Fibroblast of lung (primary cell): ENCODE results near the gene LRP1-AS. TPM values are rescaled to one million over a fixed set of nuclear protein-coding genes. Genes with fewer than 3 reads are reported as not detected.
A peak's percentile ranks its signal among the peaks of the same experiment; 100 is the strongest.

ENCODE experiments used
- DNase-seq, 2 donors: peaks; one replicate each; pipeline versions ENCODE4 v3.0.0 to v3.0.0-alpha.2; 2010; ENCODE audit warnings: low read depth in 2 of 2
- H2AFZ ChIP-seq: 2 replicates; pipeline ENCODE4 v1.5.1; 2012; ENCODE audit warnings: low read length, control low read depth, inconsistent platforms
- H3K27ac ChIP-seq: 2 replicates; pipeline ENCODE4 v1.5.1; 2011; ENCODE audit warnings: low read length, control low read depth; ENCODE audit not compliant: insufficient read depth
- H3K27me3 ChIP-seq: 2 replicates; pipeline ENCODE4 v1.5.1; 2011; ENCODE audit warnings: mild to moderate bottlenecking, low read length; ENCODE audit not compliant: control insufficient read depth, insufficient read depth
- H3K36me3 ChIP-seq: 2 replicates; pipeline ENCODE4 v1.5.1; 2011; ENCODE audit warnings: low read length; ENCODE audit not compliant: control insufficient read depth, insufficient read depth
- H3K4me1 ChIP-seq: 2 replicates; pipeline ENCODE4 v1.5.1; 2011; ENCODE audit warnings: low read length; ENCODE audit not compliant: control insufficient read depth, insufficient read depth; ENCODE audit errors: extremely low read depth
- H3K4me2 ChIP-seq: 2 replicates; pipeline ENCODE4 v1.5.1; 2011; ENCODE audit warnings: low read length, control low read depth; ENCODE audit not compliant: insufficient read depth; ENCODE audit errors: extremely low read depth
- H3K4me3 ChIP-seq, 4 experiments: fragments of 200-600 bp in 1 of 4; sonication (generic) in 1 of 4; replicated peaks in 1 of 4; 2 replicates each; pipeline ENCODE4 v1.5.1; 2011 to 2016; ENCODE audit warnings: low read length in 4 of 4, low read depth in 3 of 4, mild to moderate bottlenecking in 3 of 4, control low read depth in 2 of 4, inconsistent platforms in 1 of 4, mixed read lengths in 1 of 4; ENCODE audit not compliant: insufficient read depth in 1 of 4; ENCODE audit errors: control extremely low read depth in 1 of 4
- H3K79me2 ChIP-seq: 2 replicates; pipeline ENCODE4 v1.5.1; 2012; ENCODE audit warnings: mild to moderate bottlenecking, low read length, inconsistent platforms; ENCODE audit not compliant: control insufficient read depth, insufficient read depth
- H3K9ac ChIP-seq: 2 replicates; pipeline ENCODE4 v1.5.1; 2011; ENCODE audit warnings: mild to moderate bottlenecking, low read length, control low read depth; ENCODE audit not compliant: insufficient read depth
- H3K9me3 ChIP-seq: 2 replicates; pipeline ENCODE4 v1.5.1; 2012; ENCODE audit warnings: low read depth, low read length; ENCODE audit not compliant: control insufficient read depth, insufficient read depth
- H4K20me1 ChIP-seq: 2 replicates; pipeline ENCODE4 v1.5.1; 2011; ENCODE audit warnings: low read length; ENCODE audit not compliant: control insufficient read depth, insufficient read depth; ENCODE audit errors: extremely low read depth
- CTCF ChIP-seq, 2 donors: IDR thresholded peaks in 1 of 2; conservative IDR thresholded peaks in 1 of 2; 1 replicate in 1 of 2; 2 replicates in 1 of 2; pipeline ENCODE4 v1.5.1; 2011 to 2012; ENCODE audit warnings: low read length in 2 of 2, control low read depth in 1 of 2, inconsistent platforms in 1 of 2, low read depth in 1 of 2, mild to moderate bottlenecking in 1 of 2
- EZH2 ChIP-seq: IDR thresholded peaks from 2 replicates; pipeline ENCODE4 v1.5.1; 2012; ENCODE audit warnings: low read length, control low read depth, mild to moderate bottlenecking; ENCODE audit errors: missing control alignments
- polyA plus RNA-seq, 2 donors: library from polyadenylated mRNA; depleted of rRNA in 1 of 2; stranded (reverse) in 1 of 2; unstranded in 1 of 2; fragments of >200 nt; gene quantifications; 2 replicates each; pipeline ENCODE4 v1.2.1, GENCODE V29; 2011 to 2012; ENCODE audit warnings: missing spikeins in 1 of 2
- total RNA-seq: library from RNA; depleted of rRNA; stranded (reverse); fragments of >200 nt; gene quantifications from 2 replicates; pipeline ENCODE4 v1.2.1, GENCODE V29; 2014

The LRP1-AS gene
- total and polyA plus RNA-seq, 2 donors (not counting 1 experiment from before 2014, with no cell fraction given) = not detected

GRCh38 chr12:57129889-57130288, 17.5 kb downstream of the LRP1-AS start:
- Histone ChIP-seq H3K4me2 (peak overlapping the region; percentile 95), H3K27me3 (no peaks in the 10 kb centered on the region), H2AFZ (no peak overlapping the region), H4K20me1 (no peaks in the 10 kb centered on the region), H3K4me1 (peaks cover 40% of the 10 kb centered on the region), H3K9me3 (no peaks in the 10 kb centered on the region), H3K79me2 (peaks cover 61% of the 10 kb centered on the region), H3K36me3 (peaks cover 4% of the 10 kb centered on the region), H3K27ac (peak overlapping the region; percentile 73), H3K4me3 (peak overlapping the region; percentile 70 to 95 (median 91)), H3K9ac (peak overlapping the region; percentile 77)
- TF ChIP-seq CTCF (conservative IDR thresholded peaks at IDR 0.05 in 1 of 2, IDR thresholded peaks at IDR 0.05 in 1 of 2; ENCODE audit: low read depth in 1 of 2, low read length in 2 of 2) = no peak
- DNase-seq = peak in 1 of 2 donors; percentile 57

- peaks cover 4% of the 10 kb centered on the region for H3K36me3 ChIP-seq
- no peaks in the 10 kb centered on the region for H4K20me1 ChIP-seq
- peak overlapping the region; percentile 95 for H3K4me2 ChIP-seq
- peak overlapping the region; percentile 77 for H3K9ac ChIP-seq
- H3K27me3 ChIP-seq = no peaks in the 10 kb centered on the region
- peak overlapping the region; percentile 73 for H3K27ac ChIP-seq
- peak overlapping the region; percentile 70 to 95 (median 91) for H3K4me3 ChIP-seq
- H2AFZ ChIP-seq = no peak overlapping the region
- TF ChIP-seq EZH2 = no peak
- no peak for DNase-seq
- H3K4me1 ChIP-seq = peaks cover 39% of the 10 kb centered on the region
- H3K9me3 ChIP-seq = no peaks in the 10 kb centered on the region
- peaks cover 58% of the 10 kb centered on the region for H3K79me2 ChIP-seq
These were observed 18.0 kb downstream of the LRP1-AS start for GRCh38 chr12:57129321-57129842.

GRCh38 chr12:57128519-57129247, 18.7 kb downstream of the LRP1-AS start:
- no peak for TF ChIP-seq CTCF (conservative IDR thresholded peaks at IDR 0.05 in 1 of 2, IDR thresholded peaks at IDR 0.05 in 1 of 2; ENCODE audit: low read depth in 1 of 2, low read length in 2 of 2)
- TF ChIP-seq EZH2 = no peak
- Histone ChIP-seq H2AFZ (no peak overlapping the region), H4K20me1 (no peaks in the 10 kb centered on the region), H3K36me3 (peaks cover 4% of the 10 kb centered on the region), H3K4me2 (peak overlapping the region; percentile 25), H3K4me3 (peak overlapping the region; percentile 70 to 95 (median 91)), H3K4me1 (peaks cover 33% of the 10 kb centered on the region), H3K27ac (peak overlapping the region; percentile 73), H3K9ac (peak overlapping the region; percentile 77), H3K79me2 (peaks cover 51% of the 10 kb centered on the region), H3K27me3 (no peaks in the 10 kb centered on the region), H3K9me3 (no peaks in the 10 kb centered on the region)
- DNase-seq = no peak
